H7 (cell line): ENCODE data around the gene SLC38A10. TPM values are rescaled to one million over a fixed set of nuclear protein-coding genes. Genes with fewer than 3 reads are reported as not detected.

Experiments used
- DNase-seq: peaks from one replicate; pipeline ENCODE4 v3.0.0; 2012
- H3K27me3 ChIP-seq: 2 replicates; pipeline ENCODE4 v1.6.0; 2011; ENCODE audit warnings: mild to moderate bottlenecking, low read length; ENCODE audit not compliant: control insufficient read depth, insufficient read depth
- H3K36me3 ChIP-seq: replicated peaks from 2 replicates; pipeline ENCODE4 v1.5.1; 2011; ENCODE audit warnings: low read length; ENCODE audit not compliant: control insufficient read depth, insufficient read depth
- H3K4me3 ChIP-seq: 2 replicates; pipeline ENCODE4 v1.5.1; 2011; ENCODE audit warnings: low read depth, mild to moderate bottlenecking, control low read depth, low read length, moderate library complexity; ENCODE audit not compliant: insufficient read depth
- total RNA-seq: library from RNA; depleted of rRNA; stranded (reverse); fragments of >200 nt; shearing (Covaris generic); gene quantifications from 2 replicates; pipeline ENCODE4 v1.2.3, GENCODE V29; 2014

Gene SLC38A10
- total RNA-seq, 1 experiment from 2014 or later = 44.2 TPM

DNA sequence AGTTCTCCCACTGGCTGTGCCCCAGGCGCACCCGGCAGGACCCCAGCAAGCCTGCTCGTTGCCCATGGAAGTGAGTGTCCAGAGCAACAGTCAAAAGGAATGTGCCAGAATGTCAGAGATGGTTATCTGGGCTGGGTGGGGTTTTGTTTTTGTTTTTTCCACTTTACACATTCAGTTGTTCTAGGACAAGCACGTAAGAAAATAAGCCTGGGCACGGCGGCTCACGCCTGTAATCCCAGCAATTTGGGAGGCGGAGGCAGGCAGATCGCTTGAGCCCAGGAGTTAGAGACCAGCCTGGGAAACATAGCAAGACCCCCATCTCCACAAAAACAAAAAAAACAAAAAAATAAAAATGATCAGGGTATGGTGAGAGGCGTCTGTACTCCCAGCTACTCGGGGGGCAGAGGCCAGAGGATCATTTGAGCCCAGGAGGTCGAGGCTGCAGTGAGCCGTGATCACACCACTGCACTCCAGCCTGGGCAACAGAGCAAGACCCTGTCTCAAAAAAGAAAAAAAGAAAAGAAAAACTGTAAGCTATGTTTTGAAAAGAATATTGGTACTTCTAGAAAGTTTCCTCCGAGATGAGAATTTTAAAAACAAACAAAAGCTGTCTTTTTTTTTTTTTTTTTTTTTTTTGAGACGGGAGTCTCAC lies 47.6 kb downstream of the SLC38A10 start:
- Histone ChIP-seq H3K27me3 (no peaks in the 10 kb centered on the region), H3K4me3 (no peak overlapping the region), H3K36me3 (no peaks in the 10 kb centered on the region; the same call in none of the 2 replicates)
- DNase-seq = no peak

DNA sequence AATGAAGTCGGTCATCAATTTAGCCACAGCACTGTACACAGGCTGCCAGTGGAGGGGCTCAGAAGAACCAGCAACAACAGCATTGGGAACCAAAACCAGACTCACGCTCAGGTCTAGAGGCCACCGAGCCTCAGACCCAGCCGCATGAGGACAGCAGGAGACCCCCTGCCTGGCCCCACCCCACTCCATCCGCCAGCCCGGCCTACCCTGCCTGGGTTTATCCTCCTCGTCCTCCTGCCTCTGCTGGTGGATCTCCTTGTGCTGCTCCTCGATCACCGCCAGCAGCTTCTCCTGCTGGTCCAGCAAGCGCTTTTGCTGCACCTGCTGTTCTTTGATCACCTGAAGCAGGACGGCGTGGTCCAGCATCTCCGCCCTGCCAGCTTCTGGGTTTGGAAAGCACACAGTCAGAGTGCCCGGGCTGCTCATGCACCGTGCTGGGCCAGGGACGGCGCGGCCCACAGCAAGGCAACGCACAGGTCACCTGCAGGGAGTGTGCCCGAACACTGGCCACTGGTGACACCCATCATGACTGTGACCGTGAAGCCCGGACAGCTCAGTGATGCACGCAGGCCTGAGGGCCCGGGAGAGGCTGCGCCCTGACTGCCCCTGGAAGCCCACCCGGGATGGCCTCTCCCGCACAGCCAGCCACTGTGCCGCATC lies 48.3 kb downstream of the SLC38A10 start:
- Histone ChIP-seq H3K27me3 (no peaks in the 10 kb centered on the region), H3K4me3 (no peak overlapping the region), H3K36me3 (no peaks in the 10 kb centered on the region; the same call in 1 of the 2 replicates)
- DNase-seq = no peak

DNA sequence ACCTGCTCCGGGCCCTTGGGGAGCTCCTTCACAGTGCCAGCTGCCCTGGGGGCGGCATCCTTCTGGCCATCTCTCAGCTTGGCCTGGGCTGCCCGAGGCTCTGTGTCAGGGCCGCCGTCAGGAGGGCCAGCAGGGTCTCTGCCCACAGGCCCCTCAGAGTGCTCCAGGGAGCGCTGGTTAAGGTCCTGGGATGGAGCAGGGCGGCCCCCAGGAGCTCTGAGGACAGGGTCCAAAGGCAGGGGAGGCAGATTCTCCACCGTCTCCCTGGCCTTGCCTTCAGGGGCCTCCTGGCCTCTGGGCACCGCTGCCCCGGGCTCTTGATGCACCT lies 48.8 kb downstream of the SLC38A10 start:
- no peaks in the 10 kb centered on the region for H3K27me3 ChIP-seq
- H3K4me3 ChIP-seq = no peak overlapping the region

GRCh38 chr17:81245665-81246342 lies 49.3 kb downstream of the SLC38A10 start:
- H3K27me3 ChIP-seq = no peaks in the 10 kb centered on the region
- H3K4me3 ChIP-seq = no peak overlapping the region
- DNase-seq = no peak
- peaks cover 4% of the 10 kb centered on the region for H3K36me3 ChIP-seq

More for the DNA sequence above, 48.8 kb downstream of the SLC38A10 start:
- DNase-seq = no peak
- H3K36me3 ChIP-seq = no peaks in the 10 kb centered on the region; the same call in 1 of the 2 replicates

GRCh38 chr17:81245024-81245664 lies 50.0 kb downstream of the SLC38A10 start:
- Histone ChIP-seq H3K27me3 (no peaks in the 10 kb centered on the region), H3K36me3 (peaks cover 5% of the 10 kb centered on the region), H3K4me3 (no peak overlapping the region)
- no peak for DNase-seq

DNA sequence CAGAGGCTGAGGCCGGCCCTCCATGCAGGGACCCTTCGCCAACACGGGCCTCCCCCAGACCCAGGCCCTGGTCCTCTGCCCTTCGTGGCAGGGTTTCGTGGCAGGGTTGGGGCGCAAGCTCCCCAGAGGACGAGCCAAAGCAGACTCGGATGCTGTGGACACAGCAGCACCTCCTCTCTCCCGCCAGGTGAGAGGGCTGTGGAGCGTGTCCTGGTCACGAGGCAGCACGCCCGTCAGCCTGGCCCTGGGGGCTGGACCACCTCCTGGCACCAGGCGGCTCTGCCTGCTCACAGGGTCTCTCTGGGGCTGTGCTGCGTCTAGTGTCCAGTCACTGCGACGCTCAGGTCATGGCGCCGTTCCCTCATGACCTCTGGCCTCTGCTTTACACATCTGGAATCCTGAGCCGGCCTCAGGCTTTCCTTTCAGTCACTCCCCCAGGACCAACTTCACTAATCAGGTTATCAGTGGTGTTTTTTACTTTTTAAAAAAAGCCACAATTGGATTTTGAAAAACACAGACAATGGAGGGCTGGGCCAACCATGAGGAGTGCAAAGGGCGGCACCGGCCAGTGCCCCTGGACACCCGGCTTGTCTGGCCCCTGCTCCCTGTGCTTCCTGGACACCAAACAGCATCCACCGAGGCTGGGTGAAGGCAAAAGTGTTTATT lies 50.6 kb downstream of the SLC38A10 start:
- Histone ChIP-seq H3K27me3 (no peaks in the 10 kb centered on the region), H3K36me3 (peaks cover 5% of the 10 kb centered on the region), H3K4me3 (no peak overlapping the region)
- DNase-seq = no peak

GRCh38 chr17:81243333-81243664 lies 51.8 kb downstream of the SLC38A10 start:
- Histone ChIP-seq H3K36me3 (peaks cover 5% of the 10 kb centered on the region), H3K4me3 (no peak overlapping the region), H3K27me3 (no peaks in the 10 kb centered on the region)
- no peak for DNase-seq

- DNase-seq = peak; percentile 79
- Histone ChIP-seq H3K4me3 (no peak overlapping the region), H3K36me3 (peaks cover 5% of the 10 kb centered on the region), H3K27me3 (no peaks in the 10 kb centered on the region)
These were observed 52.4 kb downstream of the SLC38A10 start for GRCh38 chr17:81242421-81243332.

DNA sequence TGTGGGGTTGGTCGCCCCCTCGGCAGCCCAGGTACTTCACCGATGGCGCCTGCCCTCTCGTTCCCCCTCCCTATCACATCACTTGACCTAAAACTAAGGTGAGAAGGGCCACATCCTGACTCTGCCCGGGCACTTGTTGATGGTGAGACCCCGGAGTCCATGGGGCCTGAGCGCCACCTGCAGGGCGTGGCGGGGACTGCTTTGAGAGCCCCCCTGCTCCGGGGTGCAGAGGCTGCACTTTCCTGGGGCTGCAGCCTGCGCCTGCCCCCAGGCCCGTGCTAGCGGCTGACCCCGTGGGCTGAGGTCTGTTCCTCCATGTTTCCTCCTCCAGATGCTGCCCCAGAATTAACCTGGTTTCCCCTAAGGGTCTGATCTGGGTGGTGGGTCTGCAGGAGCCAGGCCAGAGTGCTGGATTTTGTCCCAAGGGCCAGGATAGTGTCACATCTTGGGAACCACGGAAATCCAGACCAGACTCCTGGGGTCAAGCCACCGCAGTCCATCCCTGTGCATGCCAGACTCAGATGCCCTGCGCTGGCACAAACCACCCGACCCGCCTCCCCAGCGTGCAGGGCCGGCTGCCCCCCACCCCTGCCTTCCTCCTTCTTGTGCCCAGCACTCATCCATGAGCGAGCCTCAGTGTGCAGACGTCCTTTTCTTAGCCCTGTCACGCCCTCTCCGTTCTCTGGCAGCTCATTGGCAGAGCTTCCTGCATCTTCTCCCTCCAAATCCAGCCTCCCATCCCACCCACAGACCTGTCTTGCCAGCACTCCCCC lies 53.3 kb downstream of the SLC38A10 start:
- H3K36me3 ChIP-seq = peaks cover 5% of the 10 kb centered on the region
- no peaks in the 10 kb centered on the region for H3K27me3 ChIP-seq
- no peak overlapping the region for H3K4me3 ChIP-seq
- DNase-seq = peak; percentile 98

- no peak overlapping the region for H3K4me3 ChIP-seq
- no peaks in the 10 kb centered on the region for H3K27me3 ChIP-seq
- no peak for DNase-seq
- peaks cover 5% of the 10 kb centered on the region for H3K36me3 ChIP-seq
These were observed 53.9 kb downstream of the SLC38A10 start for GRCh38 chr17:81241203-81241602.

GRCh38 chr17:81240761-81241160 lies 54.3 kb downstream of the SLC38A10 start:
- DNase-seq = no peak
- H3K4me3 ChIP-seq = no peak overlapping the region
- H3K36me3 ChIP-seq = peaks cover 5% of the 10 kb centered on the region
- H3K27me3 ChIP-seq = no peaks in the 10 kb centered on the region

DNA sequence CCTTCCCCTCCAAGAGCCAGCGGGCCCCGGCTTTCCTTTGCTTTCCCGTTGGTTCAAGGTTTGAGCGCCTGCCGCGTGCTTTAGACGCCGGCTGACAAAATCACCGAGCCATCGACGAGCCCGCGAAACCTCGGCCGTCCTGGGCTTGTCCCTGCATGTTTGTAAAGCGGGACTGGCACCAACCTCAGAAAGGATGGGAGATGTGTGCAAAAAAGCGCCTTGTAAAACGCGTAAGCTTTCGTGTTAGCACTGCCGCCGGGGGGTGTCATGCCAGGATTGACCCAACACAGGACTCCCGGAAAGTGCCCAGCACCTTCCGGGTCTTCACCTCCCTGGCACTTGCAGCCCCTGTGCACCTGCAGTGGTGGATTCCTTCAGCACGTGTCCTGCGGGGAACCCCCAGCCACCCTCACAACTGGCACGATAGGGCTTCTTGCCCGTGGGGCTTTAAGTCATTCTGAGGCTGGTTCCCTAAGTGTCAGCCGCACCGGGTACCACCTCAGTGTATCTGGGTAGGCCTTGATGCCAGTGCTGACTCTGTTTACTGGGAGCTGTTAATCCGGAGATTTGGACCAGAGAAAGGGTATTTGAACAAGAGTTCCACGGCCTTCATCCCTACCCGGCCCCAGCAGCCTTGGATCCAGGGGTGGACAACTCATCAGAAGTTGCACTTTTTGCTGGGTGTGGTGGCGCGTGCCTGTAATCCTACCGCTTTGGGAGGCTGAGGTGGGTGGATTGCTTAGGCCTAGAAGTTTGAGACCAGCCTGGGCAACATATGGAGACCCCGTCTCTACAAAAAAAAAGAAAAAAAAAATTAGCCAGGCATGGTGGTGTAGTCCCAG lies 55.2 kb downstream of the SLC38A10 start:
- DNase-seq = peak; percentile 86
- Histone ChIP-seq H3K4me3 (peak overlapping the region; percentile 91), H3K27me3 (no peaks in the 10 kb centered on the region), H3K36me3 (peaks cover 5% of the 10 kb centered on the region)
